Left cardiac atrium (tissue), 4 donors: ENCODE measurements around the gene TFAP2E. TPM values are rescaled to one million over a fixed set of nuclear protein-coding genes. Genes with fewer than 3 reads are reported as not detected.

ENCODE experiments used
- ATAC-seq, 2 donors: fragments of 200-7000 bp; cut with Tn5 transposase; one replicate each; pipeline ENCODE4 v1.9.1; 2020; ENCODE audit warnings: mild to moderate bottlenecking in 2 of 2, moderate library complexity in 2 of 2
- DNase-seq: peaks from one replicate; pipeline ENCODE4 v3.0.0-alpha.2; 2020
- intact Hi-C, 2 donors: fragments of 100-400 bp; cut with DNase I; formaldehyde crosslinking; loops; one replicate each; pipeline versions ENCODE4 v1.14.1 to v1.15.1; 2022 to 2023
- total RNA-seq, 2 donors: library from RNA; stranded (reverse); fragmentation: NEBNext Ultra II Directional; extraction: Animal tissue kit (Norgen Biotek cat#: 25700); gene quantifications; one replicate each; pipeline ENCODE4 v1.2.1, GENCODE V29; 2021
- donor health status: DM: no; HTN: yes; CAD: no.
- donor health status: DM: no; HTN: yes; CAD: no; lungs with severe emphysema.
- donor health status: DM: yes; HTN: yes; CAD: no.
- donor health status: Dilated cardiomyopathy.

TFAP2E gene
- total RNA-seq, 2 donors from 2014 or later, result 0.32 to 0.47 TPM

GRCh38 chr1:35619237-35620121, 46.4 kb downstream of the TFAP2E start:
- DNase-seq (no peak), ATAC-seq (no peak)
- intact Hi-C loops, result no loop called here

DNA sequence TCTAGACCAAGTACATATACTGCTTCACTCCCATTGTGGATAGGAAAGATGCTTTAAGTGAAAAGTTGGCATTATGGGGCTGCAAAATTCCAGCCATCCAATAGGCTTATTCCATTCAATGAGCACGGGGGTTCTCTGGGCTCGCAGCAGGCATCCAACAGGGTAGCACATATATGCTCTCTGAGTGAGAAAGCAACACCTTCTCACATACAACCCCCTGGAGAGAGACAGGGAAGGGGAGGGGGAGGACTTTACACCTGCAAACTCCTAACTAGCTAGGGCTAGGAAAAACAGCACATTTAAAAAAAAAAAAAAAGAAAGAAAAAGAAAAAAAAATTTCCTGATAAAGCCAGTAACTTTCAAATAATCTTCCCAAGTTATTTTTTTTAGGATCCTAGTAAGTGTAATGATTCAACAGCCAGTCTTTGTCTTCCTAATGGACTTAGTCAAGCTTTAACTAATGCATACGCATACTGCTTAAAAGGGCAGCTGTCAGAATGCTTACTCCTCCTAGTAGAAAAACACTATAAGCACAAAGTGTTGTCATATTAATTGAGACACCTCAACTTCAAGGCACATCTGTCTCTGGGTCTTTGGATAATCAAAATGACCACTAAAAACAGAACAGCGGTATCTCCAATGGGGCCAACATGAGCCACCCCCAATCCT, 49.5 kb downstream of the TFAP2E start:
- intact Hi-C loops, result no loop called here
- DNase-seq (no peak), ATAC-seq (no peak)

- DNase-seq (no peak), ATAC-seq (no peak)
- intact Hi-C loops, result no loop called here
These were observed 50.7 kb downstream of the TFAP2E start for GRCh38 chr1:35623832-35624231.

GRCh38 chr1:35629051-35629450, 55.9 kb downstream of the TFAP2E start:
- DNase-seq, result no peak
- intact Hi-C loops, result no loop called here
- ATAC-seq, result no peak

GRCh38 chr1:35631396-35631795, 58.3 kb downstream of the TFAP2E start:
- intact Hi-C loops, result no loop called here
- no peak for ATAC-seq
- no peak for DNase-seq

GRCh38 chr1:35633547-35633946, 60.4 kb downstream of the TFAP2E start:
- intact Hi-C loops, result no loop called here
- ATAC-seq (no peak), DNase-seq (no peak)

- DNase-seq (no peak), ATAC-seq (no peak)
- intact Hi-C loops, result no loop called here
These were observed 64.3 kb downstream of the TFAP2E start for GRCh38 chr1:35637401-35637809.

DNA sequence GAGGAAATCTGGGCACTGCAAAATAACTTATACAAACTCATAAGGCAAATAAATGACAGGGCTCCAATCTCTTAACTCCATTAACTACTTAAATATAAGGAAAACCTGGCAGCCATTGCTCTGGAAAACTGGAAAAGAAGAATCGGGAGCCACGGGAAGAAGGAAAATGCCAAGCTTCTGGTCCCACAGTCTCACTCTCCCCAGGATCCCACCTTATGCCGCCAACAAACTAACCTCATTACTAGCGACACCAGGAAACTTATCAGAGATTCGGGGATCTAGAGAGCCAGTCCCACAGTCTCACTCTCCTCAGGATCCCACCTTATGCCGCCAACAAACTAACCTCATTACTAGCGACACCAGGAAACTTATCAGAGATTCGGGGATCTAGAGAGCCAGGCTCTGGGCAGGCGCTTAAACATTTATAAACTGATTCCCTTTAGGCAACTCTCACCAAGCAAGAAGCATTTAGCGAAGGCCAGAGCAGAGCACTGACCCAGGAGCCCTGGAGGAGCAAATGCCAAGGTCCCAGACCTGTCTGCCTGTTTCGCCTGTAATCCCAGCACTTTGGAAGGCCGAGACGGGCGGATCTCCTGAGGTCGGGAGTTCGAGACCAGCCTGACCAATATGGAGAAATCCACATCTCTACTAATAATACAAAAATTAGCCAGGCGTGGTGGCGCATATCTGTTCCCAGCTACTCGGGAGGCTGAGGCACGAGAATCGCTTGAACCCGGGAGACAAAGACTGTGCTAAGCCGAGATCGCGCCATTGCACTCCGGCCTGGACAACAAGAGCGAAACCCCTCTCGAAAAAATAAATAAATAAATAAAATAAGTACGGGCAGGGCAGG, 67.5 kb downstream of the TFAP2E start:
- ATAC-seq, result no peak
- intact Hi-C loops, result no loop called here

DNA sequence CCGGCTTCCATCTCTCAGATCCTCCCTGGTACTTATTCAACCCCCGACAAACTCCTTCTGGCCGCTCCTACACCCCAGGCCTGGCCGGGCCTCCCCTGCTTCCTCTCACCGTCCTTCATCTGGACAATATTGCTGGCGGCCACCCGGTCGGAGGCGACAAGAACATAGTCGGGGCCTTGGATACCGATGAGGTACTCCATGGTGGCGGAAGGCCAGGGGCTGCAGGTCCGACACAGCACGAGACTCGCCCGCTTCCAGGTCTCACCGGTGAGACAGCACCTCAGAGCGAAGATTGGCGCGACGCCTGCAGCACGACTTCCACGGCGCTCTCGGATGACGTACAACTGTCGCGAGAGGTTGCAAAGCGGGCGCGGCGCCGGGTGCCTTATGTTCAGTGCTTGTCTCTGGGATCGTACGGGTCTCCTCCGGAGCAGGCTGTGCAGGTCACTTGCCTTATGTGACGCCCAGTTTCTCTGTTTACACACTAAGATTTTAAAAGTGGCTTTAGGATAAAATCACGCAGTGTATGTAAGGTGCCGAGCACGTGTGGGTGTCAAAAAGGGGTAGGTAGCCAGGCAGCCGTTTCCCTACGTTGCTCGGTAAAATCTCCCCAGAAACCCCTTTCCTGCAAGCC, 68.2 kb downstream of the TFAP2E start, which contains the start of gene PSMB2:
TSS of gene PSMB2 (minus strand) at position 294 of the 634 bp plus-strand sequence. CDS start at position 200, 94 bp downstream.
- DNase-seq (peak; percentile 96), ATAC-seq (peak; percentile 98)
- intact Hi-C loops, result no loop called here

More for the DNA sequence above, 67.5 kb downstream of the TFAP2E start:
- DNase-seq, result no peak

GRCh38 chr1:35642471-35642955, 69.4 kb downstream of the TFAP2E start:
- intact Hi-C loops, result no loop called here

DNA sequence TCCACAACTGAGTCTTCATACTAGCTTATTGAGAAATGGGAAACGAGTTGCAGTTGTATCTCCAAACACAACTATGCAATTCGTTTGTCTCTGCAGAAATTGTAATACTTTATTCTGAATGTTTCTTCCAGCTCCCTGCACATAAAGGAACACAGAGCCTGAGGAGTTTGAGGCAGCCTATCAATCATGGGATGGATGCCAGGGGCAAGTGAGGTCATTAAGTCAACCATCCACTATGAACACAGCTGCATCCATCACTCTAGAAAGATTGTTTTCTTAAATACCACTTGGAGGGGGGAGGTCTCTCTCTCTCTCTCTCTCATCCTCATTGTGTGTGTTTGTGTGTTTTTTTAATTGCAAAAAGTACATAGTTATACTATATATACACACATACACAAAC, 71.1 kb downstream of the TFAP2E start:
- intact Hi-C loops, result no loop called here
- DNase-seq, result no peak
- no peak for ATAC-seq

More at GRCh38 chr1:35642471-35642955, 69.4 kb downstream of the TFAP2E start:
- ATAC-seq (no peak), DNase-seq (no peak)

Other genes starting within 250 kb of the TFAP2E start
- 10 to 100 TPM; 50.2 to 56.6 TPM for gene KIAA0319L, start 15.9 kb upstream of the TFAP2E start, total RNA-seq
- gene NCDN, start 15.5 kb upstream of the TFAP2E start, total RNA-seq, result 10 to 100 TPM; 23.4 TPM
- 10 to 100 TPM; 35.0 to 36.4 TPM for gene PSMB2, start 68.2 kb downstream of the TFAP2E start, total RNA-seq
- gene C1orf216, start 145.6 kb downstream of the TFAP2E start, total RNA-seq, result 10 to 100 TPM; 12.9 to 15.0 TPM
- gene CLSPN, start 196.7 kb downstream of the TFAP2E start, total RNA-seq, result 1 to 10 TPM; 1.5 to 1.9 TPM
- 10 to 100 TPM; 14.6 to 16.5 TPM for gene AGO4, start 234.7 kb downstream of the TFAP2E start, total RNA-seq